Neural progenitor cell (in vitro differentiated cells): Measurements from ENCODE around the gene CD44. TPM values are rescaled to one million over a fixed set of nuclear protein-coding genes. Genes with fewer than 3 reads are reported as not detected.

Source experiments
- DNase-seq: peaks from one replicate; pipeline ENCODE4 v3.0.0-alpha.2; 2016; ENCODE audit warnings: low spot score
- H2AFZ ChIP-seq: fragments of 200-600 bp; sonication (generic); replicated peaks from 2 replicates; pipeline ENCODE4 v1.6.1; 2016; ENCODE audit warnings: antibody characterized with exemption
- H3F3A ChIP-seq: fragments of 200-600 bp; sonication (generic); 2 replicates; pipeline ENCODE4 v1.6.1; 2016; ENCODE audit warnings: antibody characterized with exemption, low read depth
- H3K27ac ChIP-seq: fragments of 200-600 bp; sonication (generic); 2 replicates; pipeline ENCODE4 v1.5.1; 2016; ENCODE audit warnings: mild to moderate bottlenecking
- H3K27me3 ChIP-seq: fragments of 200-600 bp; sonication (generic); 2 replicates; pipeline ENCODE4 v1.6.1; 2016; ENCODE audit warnings: mild to moderate bottlenecking, moderate library complexity
- H3K36me3 ChIP-seq: fragments of 200-600 bp; sonication (generic); 2 replicates; pipeline ENCODE4 v1.5.1; 2016
- H3K4me1 ChIP-seq: fragments of 200-600 bp; sonication (generic); 2 replicates; pipeline ENCODE4 v1.6.1; 2016; ENCODE audit warnings: mixed run types
- H3K4me2 ChIP-seq: fragments of 200-600 bp; sonication (generic); 2 replicates; pipeline ENCODE4 v1.6.1; 2016
- H3K4me3 ChIP-seq: fragments of 200-600 bp; sonication (generic); 2 replicates; pipeline ENCODE4 v1.5.1; 2016
- H3K79me2 ChIP-seq: fragments of 200-600 bp; sonication (generic); 2 replicates; pipeline ENCODE4 v1.6.1; 2016; ENCODE audit warnings: low read depth
- H3K9ac ChIP-seq: fragments of 200-600 bp; sonication (generic); 2 replicates; pipeline ENCODE4 v1.6.1; 2016
- H3K9me3 ChIP-seq: fragments of 200-600 bp; sonication (generic); 2 replicates; pipeline ENCODE4 v1.5.1; 2016; ENCODE audit warnings: low read depth
- H4K20me1 ChIP-seq: fragments of 200-600 bp; sonication (generic); 2 replicates; pipeline ENCODE4 v1.6.1; 2016; ENCODE audit warnings: low read depth
- H3K27ac Mint-ChIP-seq: 3 replicates; pipeline ENCODE4 v1.8.0; 2021; ENCODE audit warnings: mixed read lengths
- H3K27me3 Mint-ChIP-seq: 2 replicates; pipeline ENCODE4 v1.8.0; 2022; ENCODE audit warnings: low read depth, mild to moderate bottlenecking, inconsistent platforms, moderate library complexity, mixed read lengths; ENCODE audit not compliant: insufficient read depth
- H3K36me3 Mint-ChIP-seq: 3 replicates; pipeline ENCODE4 v1.8.0; 2021; ENCODE audit warnings: mixed read lengths
- H3K4me1 Mint-ChIP-seq: 3 replicates; pipeline ENCODE4 v1.8.0; 2021; ENCODE audit warnings: mixed read lengths
- H3K4me3 Mint-ChIP-seq: 3 replicates; pipeline ENCODE4 v1.8.0; 2021; ENCODE audit warnings: mild to moderate bottlenecking, moderate library complexity, mixed read lengths
- H3K9me3 Mint-ChIP-seq: 3 replicates; pipeline ENCODE4 v1.8.0; 2020; ENCODE audit warnings: mixed read lengths
- CTCF ChIP-seq: fragments of 200-600 bp; sonication (generic); IDR thresholded peaks from 2 replicates; pipeline ENCODE4 v1.5.1; 2017; ENCODE audit warnings: antibody characterized with exemption, mild to moderate bottlenecking
- EZH2 ChIP-seq: fragments of 200-600 bp; sonication (generic); IDR thresholded peaks from 2 replicates; pipeline ENCODE4 v1.6.1; 2017; ENCODE audit warnings: antibody characterized with exemption, mild to moderate bottlenecking, moderate library complexity
- EZH2phosphoT487 ChIP-seq: fragments of 200-600 bp; sonication (generic); IDR thresholded peaks from 2 replicates; pipeline ENCODE4 v1.6.1; 2017; ENCODE audit warnings: antibody characterized with exemption
- total RNA-seq: library from RNA; depleted of rRNA; stranded (reverse); fragments of >200 nt; gene quantifications from 2 replicates; pipeline ENCODE4 v1.2.3, GENCODE V29; 2015; ENCODE audit warnings: low replicate concordance

CD44 gene
- total RNA-seq, 1 donor from 2014 or later: 1.4 TPM

GRCh38 chr11:35197292-35197691 is 58.3 kb downstream of the CD44 start:
- Mint-ChIP-seq H3K4me3 (no peak overlapping the region), H3K4me1 (peaks cover 2% of the 10 kb centered on the region), H3K9me3 (no peaks in the 10 kb centered on the region), H3K27ac (no peak overlapping the region), H3K36me3 (no peaks in the 10 kb centered on the region), H3K27me3 (no peaks in the 10 kb centered on the region)
- no peaks in the 10 kb centered on the region for H3K27me3 ChIP-seq
- no peak overlapping the region for H3K4me2 ChIP-seq
- no peaks in the 10 kb centered on the region for H3F3A ChIP-seq
- no peak overlapping the region for H3K4me3 ChIP-seq
- H3K27ac ChIP-seq: no peak overlapping the region
- H3K36me3 ChIP-seq: no peaks in the 10 kb centered on the region
- no peaks in the 10 kb centered on the region for H3K9me3 ChIP-seq
- H2AFZ ChIP-seq: no peak overlapping the region
- H3K9ac ChIP-seq: no peak overlapping the region
- H3K4me1 ChIP-seq: no peaks in the 10 kb centered on the region
- H3K79me2 ChIP-seq: no peaks in the 10 kb centered on the region
- no peak for TF ChIP-seq EZH2
- no peaks in the 10 kb centered on the region for H4K20me1 ChIP-seq
- no peak for DNase-seq

GRCh38 chr11:35200811-35201341 is 61.9 kb downstream of the CD44 start:
- H3K4me1 Mint-ChIP-seq: peaks cover 17% of the 10 kb centered on the region
- no peaks in the 10 kb centered on the region for H3K36me3 ChIP-seq

GRCh38 chr11:35204614-35205013 is 65.6 kb downstream of the CD44 start:
- no peaks in the 10 kb centered on the region for H3K36me3 Mint-ChIP-seq
- H3K4me2 ChIP-seq: no peak overlapping the region
- no peak for TF ChIP-seq EZH2phosphoT487
- no peak for TF ChIP-seq EZH2
- no peak for TF ChIP-seq CTCF
- no peak overlapping the region for H3K4me3 Mint-ChIP-seq
- H3K4me3 ChIP-seq: no peak overlapping the region
- no peak overlapping the region for H3K27ac Mint-ChIP-seq
- no peak overlapping the region for H3K9ac ChIP-seq
- no peaks in the 10 kb centered on the region for H3K27me3 Mint-ChIP-seq
- H3K4me1 Mint-ChIP-seq: peaks cover 26% of the 10 kb centered on the region
- DNase-seq: no peak
- no peaks in the 10 kb centered on the region for H3K9me3 ChIP-seq
- H3K79me2 ChIP-seq: no peaks in the 10 kb centered on the region
- no peaks in the 10 kb centered on the region for H3F3A ChIP-seq
- no peak overlapping the region for H3K27ac ChIP-seq
- H3K36me3 ChIP-seq: no peaks in the 10 kb centered on the region
- no peak overlapping the region for H2AFZ ChIP-seq
- H3K4me1 ChIP-seq: no peaks in the 10 kb centered on the region
- H4K20me1 ChIP-seq: no peaks in the 10 kb centered on the region
- no peaks in the 10 kb centered on the region for H3K27me3 ChIP-seq
- no peaks in the 10 kb centered on the region for H3K9me3 Mint-ChIP-seq

More at GRCh38 chr11:35200811-35201341, 61.9 kb downstream of the CD44 start:
- Histone ChIP-seq H3K9ac (no peak overlapping the region), H3F3A (no peaks in the 10 kb centered on the region), H3K27me3 (no peaks in the 10 kb centered on the region), H3K9me3 (no peaks in the 10 kb centered on the region), H3K4me3 (no peak overlapping the region), H4K20me1 (no peaks in the 10 kb centered on the region), H3K79me2 (no peaks in the 10 kb centered on the region), H3K4me1 (no peaks in the 10 kb centered on the region), H3K27ac (no peak overlapping the region), H2AFZ (no peak overlapping the region), H3K4me2 (no peak overlapping the region)
- Mint-ChIP-seq H3K36me3 (no peaks in the 10 kb centered on the region), H3K4me3 (no peak overlapping the region), H3K27me3 (no peaks in the 10 kb centered on the region), H3K27ac (no peak overlapping the region), H3K9me3 (no peaks in the 10 kb centered on the region)
- DNase-seq: no peak
- TF ChIP-seq EZH2 (no peak), CTCF (no peak), EZH2phosphoT487 (no peak)

- DNase-seq: no peak
Observed at GRCh38 chr11:35206616-35207015, 67.6 kb downstream of the CD44 start.

More at GRCh38 chr11:35206616-35207015, 67.6 kb downstream of the CD44 start:
- H3K9me3 ChIP-seq: no peaks in the 10 kb centered on the region
- Mint-ChIP-seq H3K27me3 (no peaks in the 10 kb centered on the region), H3K4me3 (no peak overlapping the region), H3K9me3 (peaks cover 13% of the 10 kb centered on the region), H3K4me1 (peaks cover 26% of the 10 kb centered on the region), H3K36me3 (no peaks in the 10 kb centered on the region), H3K27ac (no peak overlapping the region)
- H3K4me1 ChIP-seq: no peaks in the 10 kb centered on the region
- H2AFZ ChIP-seq: no peak overlapping the region
- H3K79me2 ChIP-seq: no peaks in the 10 kb centered on the region
- no peak overlapping the region for H3K27ac ChIP-seq
- TF ChIP-seq CTCF (no peak), EZH2phosphoT487 (no peak), EZH2 (no peak)
- no peak overlapping the region for H3K9ac ChIP-seq
- no peak overlapping the region for H3K4me2 ChIP-seq
- no peaks in the 10 kb centered on the region for H3K27me3 ChIP-seq
- H4K20me1 ChIP-seq: no peaks in the 10 kb centered on the region
- no peak overlapping the region for H3K4me3 ChIP-seq
- H3F3A ChIP-seq: no peaks in the 10 kb centered on the region
- no peaks in the 10 kb centered on the region for H3K36me3 ChIP-seq
